Measurements from ENCODE around the gene LENEP. TPM values are rescaled to one million over a fixed set of nuclear protein-coding genes. Genes with fewer than 3 reads are reported as not detected.

Gene LENEP
- total RNA-seq, 4 donors from 2014 or later: not detected

- Histone ChIP-seq H3K27ac (no peak overlapping the region), H3K36me3 (no peaks in the 10 kb centered on the region), H3K9me3 (no peaks in the 10 kb centered on the region), H3K4me1 (no peaks in the 10 kb centered on the region), H3K4me3 (no peak overlapping the region), H3K27me3 (no peaks in the 10 kb centered on the region)
- intact Hi-C loops (cut with DNase I; ENCODE audit: low total_unique reads) (no loop called here), in situ Hi-C loops (cut with MboI; ENCODE audit: low pct_ligation_motif_present in 1 of 4, low pct_unique_long_range_greater_than_20kb in 1 of 4, low sequenced_read_pairs in 3 of 4) (no loop called here)
- WGBS, 2 donors (ENCODE audit: low coverage in 1 of 2): 86 to 100% methylated on average over 1 to 15 of the region's 15 CpGs
- TF ChIP-seq POLR2A (IDR thresholded peaks at IDR 0.05): no peak
- no peak for TF ChIP-seq EP300 (IDR thresholded peaks at IDR 0.05; ENCODE audit: low read depth)
- TF ChIP-seq CTCF (IDR thresholded peaks at IDR 0.05): no peak
- no peak for TF ChIP-seq POLR2AphosphoS5 (IDR thresholded peaks at IDR 0.05)
- no peak for DNase-seq
These were observed 36.9 kb downstream of the LENEP start for GRCh38 chr1:155030243-155030795.

- WGBS, 2 donors (ENCODE audit: low coverage in 1 of 2): 67 to 87% methylated on average over 3 to 11 of the region's 11 CpGs
- H3K4me3 ChIP-seq: no peak overlapping the region
- no peaks in the 10 kb centered on the region for H3K27me3 ChIP-seq
- H3K4me1 ChIP-seq: no peaks in the 10 kb centered on the region
- DNase-seq: no peak
- no peak overlapping the region for H3K27ac ChIP-seq
- H3K36me3 ChIP-seq: no peaks in the 10 kb centered on the region
- in situ Hi-C loops (cut with MboI; ENCODE audit: low pct_ligation_motif_present in 1 of 4, low pct_unique_long_range_greater_than_20kb in 1 of 4, low sequenced_read_pairs in 3 of 4): no loop called here
- intact Hi-C loops (cut with DNase I; ENCODE audit: low total_unique reads): no loop called here
- TF ChIP-seq POLR2A (IDR thresholded peaks at IDR 0.05) (no peak), CTCF (IDR thresholded peaks at IDR 0.05) (no peak), EP300 (IDR thresholded peaks at IDR 0.05; ENCODE audit: low read depth) (no peak), POLR2AphosphoS5 (IDR thresholded peaks at IDR 0.05) (no peak)
- H3K9me3 ChIP-seq: no peaks in the 10 kb centered on the region
These were observed 37.5 kb downstream of the LENEP start for GRCh38 chr1:155030899-155031298.

- H3K36me3 ChIP-seq: no peaks in the 10 kb centered on the region
- no peak overlapping the region for H3K27ac ChIP-seq
- intact Hi-C loops (cut with DNase I; ENCODE audit: low total_unique reads): no loop called here
- no peaks in the 10 kb centered on the region for H3K9me3 ChIP-seq
- peaks cover 0 to 14% (median 2%) of the 10 kb centered on the region in 4 donors for H3K4me1 ChIP-seq
- no peak for DNase-seq
- in situ Hi-C loops (cut with MboI; ENCODE audit: low pct_ligation_motif_present in 1 of 4, low pct_unique_long_range_greater_than_20kb in 1 of 4, low sequenced_read_pairs in 3 of 4): no loop called here
- no peak overlapping the region for H3K4me3 ChIP-seq
- WGBS, 2 donors (ENCODE audit: low coverage in 1 of 2): 84% methylated on average over 8 to 12 of the region's 12 CpGs
- TF ChIP-seq EP300 (IDR thresholded peaks at IDR 0.05; ENCODE audit: low read depth) (no peak), POLR2AphosphoS5 (IDR thresholded peaks at IDR 0.05) (no peak), CTCF (IDR thresholded peaks at IDR 0.05) (no peak), POLR2A (IDR thresholded peaks at IDR 0.05) (no peak)
- no peaks in the 10 kb centered on the region for H3K27me3 ChIP-seq
These were observed 39.5 kb downstream of the LENEP start for GRCh38 chr1:155032886-155033285.

DNA sequence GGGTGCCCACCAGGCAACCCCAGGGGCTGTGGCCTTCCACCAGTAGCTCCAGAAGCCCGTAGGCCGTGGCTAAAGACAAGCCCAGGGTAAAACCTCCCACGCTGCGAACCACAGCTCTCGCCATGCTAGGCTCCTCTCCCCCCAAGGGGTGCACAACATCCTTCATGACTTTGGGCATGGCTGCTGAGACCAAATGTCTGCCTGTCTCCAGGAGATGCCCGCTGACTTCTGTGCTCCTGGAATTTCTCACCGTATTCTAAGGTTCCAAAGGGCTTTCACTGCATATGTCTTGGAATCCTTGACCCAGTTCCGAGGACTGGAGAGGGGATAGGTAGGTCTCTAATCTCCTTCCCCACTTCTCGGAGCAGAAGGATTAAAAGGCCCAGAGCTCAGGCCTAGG is 40.1 kb downstream of the LENEP start, which contains the start of the genes DCST1 and DCST2:
Gene DCST1, plus strand, starts transcription at position 301 of the 400 bp plus-strand sequence. CDS start 213 bp downstream, outside the sequence.
Gene DCST2, minus strand, starts transcription at position 258 of the 400 bp plus-strand sequence. Its CDS starts 80 bp downstream, at position 178.
- intact Hi-C loops (cut with DNase I; ENCODE audit: low total_unique reads): no loop called here
- no peak within 1 kb of the TSS for H3K4me3 ChIP-seq
- H3K4me1 ChIP-seq: peaks cover under 1 to 20% (median 8%) of the 10 kb centered on the region in 4 donors
- WGBS, 2 donors (ENCODE audit: low coverage in 1 of 2): 93% methylated on average over 9 of the region's 9 CpGs; no CpG with 5 or more reads in 1 of the 2 donors
- no peak within 1 kb of the TSS for H3K27ac ChIP-seq
- no peaks in the 10 kb centered on the region for H3K9me3 ChIP-seq
- in situ Hi-C loops (cut with MboI; ENCODE audit: low pct_ligation_motif_present in 1 of 4, low pct_unique_long_range_greater_than_20kb in 1 of 4, low sequenced_read_pairs in 3 of 4): no loop called here
- no peak for DNase-seq
- no peak for TF ChIP-seq EP300 (IDR thresholded peaks at IDR 0.05; ENCODE audit: low read depth)
- TF ChIP-seq POLR2AphosphoS5 (IDR thresholded peaks at IDR 0.05): no peak
- no peak for TF ChIP-seq CTCF (IDR thresholded peaks at IDR 0.05)
- TF ChIP-seq POLR2A (IDR thresholded peaks at IDR 0.05): no peak
- no peaks in the 10 kb centered on the region for H3K36me3 ChIP-seq
- H3K27me3 ChIP-seq: no peaks in the 10 kb centered on the region

Data from transverse colon (tissue), 4 donors.